ENCODE measurements around the gene BRMS1L. TPM values are rescaled to one million over a fixed set of nuclear protein-coding genes. Genes with fewer than 3 reads are reported as not detected.
A peak's percentile ranks its signal among the peaks of the same experiment; 100 is the strongest.

BRMS1L gene
- total and polyA plus RNA-seq, 9 of the 15 experiments (the other 6 are each of a cell fraction or from before 2014, with no cell fraction given), result 1.2 to 4.7 (median 3.3) TPM

DNA sequence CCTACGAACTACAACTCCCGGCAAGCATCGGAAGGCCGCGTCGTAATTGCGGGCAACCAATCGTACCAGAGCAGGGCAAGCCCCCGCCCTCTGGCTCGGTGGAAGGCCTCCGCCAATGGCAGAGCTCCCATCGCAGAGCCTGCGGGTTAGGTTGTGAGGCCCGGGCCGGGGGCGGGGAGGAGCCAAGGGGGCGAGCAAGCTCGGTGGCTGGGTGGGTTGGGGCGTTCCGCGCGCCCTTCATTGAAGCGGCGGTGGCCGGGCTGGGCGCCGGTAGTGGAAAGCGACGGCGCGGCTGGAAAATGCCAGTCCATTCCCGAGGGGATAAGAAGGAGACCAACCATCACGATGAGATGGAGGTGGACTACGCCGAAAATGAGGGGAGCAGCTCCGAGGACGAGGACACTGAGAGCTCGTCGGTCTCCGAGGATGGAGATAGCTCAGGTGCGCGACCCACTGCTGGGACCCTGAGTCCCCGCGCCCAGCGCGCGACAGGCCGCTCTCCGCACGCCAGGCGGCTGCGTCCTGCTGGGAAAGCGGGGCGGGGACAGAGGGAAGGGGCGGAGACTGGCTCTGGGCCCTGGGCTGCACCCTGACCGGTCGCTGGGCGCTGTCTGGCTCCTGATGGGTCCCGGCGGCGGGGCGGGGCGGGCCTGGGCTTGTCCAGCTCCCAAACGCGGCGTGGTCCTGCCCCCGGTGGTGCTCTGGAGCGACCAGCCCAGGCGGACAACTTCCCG is at the start of gene BRMS1L (continued):
- TF ChIP-seq, protein P1, sequence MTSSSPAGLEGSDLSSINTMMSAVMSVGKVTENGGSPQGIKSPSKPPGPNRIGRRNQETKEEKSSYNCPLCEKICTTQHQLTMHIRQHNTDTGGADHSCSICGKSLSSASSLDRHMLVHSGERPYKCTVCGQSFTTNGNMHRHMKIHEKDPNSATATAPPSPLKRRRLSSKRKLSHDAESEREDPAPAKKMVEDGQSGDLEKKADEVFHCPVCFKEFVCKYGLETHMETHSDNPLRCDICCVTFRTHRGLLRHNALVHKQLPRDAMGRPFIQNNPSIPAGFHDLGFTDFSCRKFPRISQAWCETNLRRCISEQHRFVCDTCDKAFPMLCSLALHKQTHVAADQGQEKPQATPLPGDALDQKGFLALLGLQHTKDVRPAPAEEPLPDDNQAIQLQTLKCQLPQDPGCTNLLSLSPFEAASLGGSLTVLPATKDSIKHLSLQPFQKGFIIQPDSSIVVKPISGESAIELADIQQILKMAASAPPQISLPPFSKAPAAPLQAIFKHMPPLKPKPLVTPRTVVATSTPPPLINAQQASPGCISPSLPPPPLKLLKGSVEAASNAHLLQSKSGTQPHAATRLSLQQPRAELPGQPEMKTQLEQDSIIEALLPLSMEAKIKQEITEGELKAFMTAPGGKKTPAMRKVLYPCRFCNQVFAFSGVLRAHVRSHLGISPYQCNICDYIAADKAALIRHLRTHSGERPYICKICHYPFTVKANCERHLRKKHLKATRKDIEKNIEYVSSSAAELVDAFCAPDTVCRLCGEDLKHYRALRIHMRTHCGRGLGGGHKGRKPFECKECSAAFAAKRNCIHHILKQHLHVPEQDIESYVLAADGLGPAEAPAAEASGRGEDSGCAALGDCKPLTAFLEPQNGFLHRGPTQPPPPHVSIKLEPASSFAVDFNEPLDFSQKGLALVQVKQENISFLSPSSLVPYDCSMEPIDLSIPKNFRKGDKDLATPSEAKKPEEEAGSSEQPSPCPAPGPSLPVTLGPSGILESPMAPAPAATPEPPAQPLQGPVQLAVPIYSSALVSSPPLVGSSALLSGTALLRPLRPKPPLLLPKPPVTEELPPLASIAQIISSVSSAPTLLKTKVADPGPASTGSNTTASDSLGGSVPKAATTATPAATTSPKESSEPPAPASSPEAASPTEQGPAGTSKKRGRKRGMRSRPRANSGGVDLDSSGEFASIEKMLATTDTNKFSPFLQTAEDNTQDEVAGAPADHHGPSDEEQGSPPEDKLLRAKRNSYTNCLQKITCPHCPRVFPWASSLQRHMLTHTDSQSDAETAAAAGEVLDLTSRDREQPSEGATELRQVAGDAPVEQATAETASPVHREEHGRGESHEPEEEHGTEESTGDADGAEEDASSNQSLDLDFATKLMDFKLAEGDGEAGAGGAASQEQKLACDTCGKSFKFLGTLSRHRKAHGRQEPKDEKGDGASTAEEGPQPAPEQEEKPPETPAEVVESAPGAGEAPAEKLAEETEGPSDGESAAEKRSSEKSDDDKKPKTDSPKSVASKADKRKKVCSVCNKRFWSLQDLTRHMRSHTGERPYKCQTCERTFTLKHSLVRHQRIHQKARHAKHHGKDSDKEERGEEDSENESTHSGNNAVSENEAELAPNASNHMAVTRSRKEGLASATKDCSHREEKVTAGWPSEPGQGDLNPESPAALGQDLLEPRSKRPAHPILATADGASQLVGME (CRISPR knock-in tag; IDR thresholded peaks at IDR 0.05), result 0 out of 2 replicates have a peak, but pooled peaks have one; percentile 24
- TF ChIP-seq FOXO4 (CRISPR knock-in tag; IDR thresholded peaks at IDR 0.05), result no peak
- no peak for TF ChIP-seq HIVEP1 (CRISPR knock-in tag; IDR thresholded peaks at IDR 0.05)
- TF ChIP-seq TEAD2 (tag; IDR thresholded peaks at IDR 0.05), result no peak
- TF ChIP-seq CSDE1 (IDR thresholded peaks at IDR 0.05), result no peak
- TF ChIP-seq SP1 (CRISPR knock-in tag; IDR thresholded peaks at IDR 0.05), result peak; percentile 69; the same call in 1 of the 2 replicates
- no peak for TF ChIP-seq HMG20A (CRISPR knock-in tag; conservative IDR thresholded peaks at IDR 0.05)
- TF ChIP-seq, protein P2, sequence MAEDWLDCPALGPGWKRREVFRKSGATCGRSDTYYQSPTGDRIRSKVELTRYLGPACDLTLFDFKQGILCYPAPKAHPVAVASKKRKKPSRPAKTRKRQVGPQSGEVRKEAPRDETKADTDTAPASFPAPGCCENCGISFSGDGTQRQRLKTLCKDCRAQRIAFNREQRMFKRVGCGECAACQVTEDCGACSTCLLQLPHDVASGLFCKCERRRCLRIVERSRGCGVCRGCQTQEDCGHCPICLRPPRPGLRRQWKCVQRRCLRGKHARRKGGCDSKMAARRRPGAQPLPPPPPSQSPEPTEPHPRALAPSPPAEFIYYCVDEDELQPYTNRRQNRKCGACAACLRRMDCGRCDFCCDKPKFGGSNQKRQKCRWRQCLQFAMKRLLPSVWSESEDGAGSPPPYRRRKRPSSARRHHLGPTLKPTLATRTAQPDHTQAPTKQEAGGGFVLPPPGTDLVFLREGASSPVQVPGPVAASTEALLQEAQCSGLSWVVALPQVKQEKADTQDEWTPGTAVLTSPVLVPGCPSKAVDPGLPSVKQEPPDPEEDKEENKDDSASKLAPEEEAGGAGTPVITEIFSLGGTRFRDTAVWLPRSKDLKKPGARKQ (CRISPR knock-in tag; IDR thresholded peaks at IDR 0.05), result no peak
- no peak for TF ChIP-seq MCM5 (IDR thresholded peaks at IDR 0.05; ENCODE audit: low read depth)
- TF ChIP-seq SMARCA5 (IDR thresholded peaks at IDR 0.05), result no peak
- TF ChIP-seq RBFOX2 (IDR thresholded peaks at IDR 0.05; ENCODE audit: low read depth, low read length), result peak; percentile 88
- no peak for TF ChIP-seq ZNF12 (CRISPR knock-in tag; IDR thresholded peaks at IDR 0.05)
- TF ChIP-seq STAT5A (IDR thresholded peaks at IDR 0.05; ENCODE audit: borderline replicate concordance, low read length), result no peak
- TF ChIP-seq ID3 (CRISPR knock-in tag; IDR thresholded peaks at IDR 0.05), result no peak
- TF ChIP-seq ID3 (tag; IDR thresholded peaks at IDR 0.05), result no peak
- TF ChIP-seq SMAD3 (CRISPR knock-in tag; conservative IDR thresholded peaks at IDR 0.05), result no peak
- no peak for TF ChIP-seq TCF15 (CRISPR knock-in tag; IDR thresholded peaks at IDR 0.05)
- no peak for TF ChIP-seq HNRNPUL1 (IDR thresholded peaks at IDR 0.05; ENCODE audit: low read length)

Measured in K562 (cell line).